IPS-11a (cell line): Measurements from ENCODE around the gene RPTN.
A peak's percentile ranks its signal among the peaks of the same experiment; 100 is the strongest.

Source experiments
- H3K4me3 ChIP-seq: one replicate; pipeline ENCODE4 v1.5.1; 2013; ENCODE audit warnings: low read depth, low read length, control low read depth

RPTN gene

GRCh38 chr1:152112101-152112884 lies 46.7 kb downstream of the RPTN start:
- no peak overlapping the region for H3K4me3 ChIP-seq

GRCh38 chr1:152111515-152111968 lies 47.5 kb downstream of the RPTN start:
- no peak overlapping the region for H3K4me3 ChIP-seq

GRCh38 chr1:152110860-152111514 lies 48.0 kb downstream of the RPTN start:
- H3K4me3 ChIP-seq, result no peak overlapping the region

- no peak overlapping the region for H3K4me3 ChIP-seq
These were observed 48.6 kb downstream of the RPTN start for GRCh38 chr1:152110365-152110859.

- no peak overlapping the region for H3K4me3 ChIP-seq
These were observed 49.1 kb downstream of the RPTN start for GRCh38 chr1:152109998-152110294.

- no peak overlapping the region for H3K4me3 ChIP-seq
These were observed 49.6 kb downstream of the RPTN start for GRCh38 chr1:152109231-152109997.

- no peak overlapping the region for H3K4me3 ChIP-seq
These were observed 50.2 kb downstream of the RPTN start for GRCh38 chr1:152108882-152109222.

GRCh38 chr1:152107984-152108881 lies 50.8 kb downstream of the RPTN start:
- peak overlapping the region; percentile 0 for H3K4me3 ChIP-seq

- no peak overlapping the region for H3K4me3 ChIP-seq
These were observed 51.7 kb downstream of the RPTN start for GRCh38 chr1:152107031-152107983.

GRCh38 chr1:152104854-152105253 lies 54.2 kb downstream of the RPTN start:
- no peak overlapping the region for H3K4me3 ChIP-seq
